Adrenal gland (tissue), 5 donors: ENCODE data around the gene RAB6B.

Experiments
- CTCF ChIP-seq, 6 experiments: fragments of 450-650 bp in 4 of 6; fragments of 200-600 bp in 2 of 6; sonication (generic) in 1 of 6; IDR thresholded peaks; 1 replicate in 5 of 6; 2 replicates in 1 of 6; pipeline versions ENCODE4 v1.5.1 to v1.8.0; 2016 to 2021; ENCODE audit warnings: antibody characterized with exemption in 6 of 6, mild to moderate bottlenecking in 2 of 6, moderate library complexity in 1 of 6
- POLR2A ChIP-seq, 2 donors: fragments of 450-650 bp; IDR thresholded peaks; one replicate each; pipeline ENCODE4 v1.6.1; 2017; ENCODE audit warnings: antibody characterized with exemption in 2 of 2, mild to moderate bottlenecking in 2 of 2, moderate library complexity in 1 of 2
- donor health status: DM: no; HTN: no; CAD: no.

- TF ChIP-seq CTCF (IDR thresholded peaks at IDR 0.05) (no peak), POLR2A (IDR thresholded peaks at IDR 0.05) (no peak)
Measured at GRCh38 chr3:133788024-133788423, 107.7 kb downstream of the RAB6B start.
